ENCODE data around the gene TRPM8. TPM values are rescaled to one million over a fixed set of nuclear protein-coding genes. Genes with fewer than 3 reads are reported as not detected.

TRPM8 gene
- total and polyA plus RNA-seq, 9 donors = 0.92 TPM; not detected in 8

- no peak overlapping the region for H3K27ac ChIP-seq
- H3K9me3 ChIP-seq = no peaks in the 10 kb centered on the region
- H3K4me1 ChIP-seq (ENCODE audit: insufficient read depth) = no peaks in the 10 kb centered on the region
- no peaks in the 10 kb centered on the region for H3K27me3 ChIP-seq
- no peaks in the 10 kb centered on the region for H3K36me3 ChIP-seq
- H3K4me3 ChIP-seq = no peak overlapping the region
- DNase-seq = no peak
- 76 to 80% (median 79%) methylated on average over 12 of the region's 12 CpGs for WGBS, 3 donors
- TF ChIP-seq EP300 (IDR thresholded peaks at IDR 0.05) = no peak
- TF ChIP-seq POLR2A (IDR thresholded peaks at IDR 0.05) = no peak
- TF ChIP-seq CTCF (IDR thresholded peaks at IDR 0.05) = no peak
- intact Hi-C loops (cut with DNase I) = no loop called here
Measured at GRCh38 chr2:233940376-233941276, 23.5 kb downstream of the TRPM8 start.

DNA sequence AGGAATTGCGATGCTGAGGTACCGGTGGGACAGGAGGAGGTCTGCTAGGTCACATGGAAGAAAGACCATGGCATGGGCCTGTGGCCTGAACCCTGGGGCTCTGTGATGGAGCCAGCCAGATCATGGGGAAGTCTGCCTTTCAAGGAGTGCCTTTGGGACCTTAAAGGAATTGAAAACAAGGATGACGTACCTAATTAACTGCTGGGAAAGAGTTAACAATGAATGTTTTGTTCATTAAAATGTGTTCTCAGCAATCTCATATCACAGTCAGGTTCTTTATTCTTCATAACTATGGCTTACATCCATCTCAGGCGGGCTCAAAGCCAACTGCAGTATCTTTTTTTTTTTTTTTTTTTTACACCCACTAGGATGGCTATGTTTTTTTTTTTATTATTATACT, 25.6 kb downstream of the TRPM8 start:
- Histone ChIP-seq H3K9me3 (no peaks in the 10 kb centered on the region), H3K4me1 (ENCODE audit: insufficient read depth) (no peaks in the 10 kb centered on the region), H3K27me3 (no peaks in the 10 kb centered on the region), H3K27ac (no peak overlapping the region), H3K4me3 (no peak overlapping the region), H3K36me3 (no peaks in the 10 kb centered on the region)
- WGBS, 3 donors = 88 to 94% (median 90%) methylated on average over 4 of the region's 4 CpGs
- intact Hi-C loops (cut with DNase I) = no loop called here
- TF ChIP-seq POLR2A (IDR thresholded peaks at IDR 0.05) (no peak), EP300 (IDR thresholded peaks at IDR 0.05) (no peak)
- DNase-seq = no peak

GRCh38 chr2:233944269-233944668, 27.1 kb downstream of the TRPM8 start:
- 88 to 96% (median 96%) methylated on average over 1 of the region's 1 CpG for WGBS, 3 donors
- Histone ChIP-seq H3K9me3 (no peaks in the 10 kb centered on the region), H3K36me3 (no peaks in the 10 kb centered on the region), H3K4me1 (ENCODE audit: insufficient read depth) (no peaks in the 10 kb centered on the region), H3K27me3 (no peaks in the 10 kb centered on the region), H3K27ac (no peak overlapping the region), H3K4me3 (no peak overlapping the region)
- no peak for TF ChIP-seq EP300 (IDR thresholded peaks at IDR 0.05)
- TF ChIP-seq CTCF (IDR thresholded peaks at IDR 0.05) = no peak
- TF ChIP-seq POLR2A (IDR thresholded peaks at IDR 0.05) = no peak
- intact Hi-C loops (cut with DNase I) = no loop called here
- DNase-seq = no peak

- TF ChIP-seq EP300 (IDR thresholded peaks at IDR 0.05) (no peak), CTCF (IDR thresholded peaks at IDR 0.05) (no peak), POLR2A (IDR thresholded peaks at IDR 0.05) (no peak)
- no peak overlapping the region for H3K27ac ChIP-seq
- no peaks in the 10 kb centered on the region for H3K9me3 ChIP-seq
- 64 to 75% (median 74%) methylated on average over 1 of the region's 1 CpG for WGBS, 3 donors
- H3K4me1 ChIP-seq (ENCODE audit: insufficient read depth) = no peaks in the 10 kb centered on the region
- H3K36me3 ChIP-seq = no peaks in the 10 kb centered on the region
- no peak for DNase-seq
- H3K4me3 ChIP-seq = no peak overlapping the region
- H3K27me3 ChIP-seq = no peaks in the 10 kb centered on the region
- intact Hi-C loops (cut with DNase I) = no loop called here
Measured at GRCh38 chr2:233944722-233945121, 27.5 kb downstream of the TRPM8 start.

DNA sequence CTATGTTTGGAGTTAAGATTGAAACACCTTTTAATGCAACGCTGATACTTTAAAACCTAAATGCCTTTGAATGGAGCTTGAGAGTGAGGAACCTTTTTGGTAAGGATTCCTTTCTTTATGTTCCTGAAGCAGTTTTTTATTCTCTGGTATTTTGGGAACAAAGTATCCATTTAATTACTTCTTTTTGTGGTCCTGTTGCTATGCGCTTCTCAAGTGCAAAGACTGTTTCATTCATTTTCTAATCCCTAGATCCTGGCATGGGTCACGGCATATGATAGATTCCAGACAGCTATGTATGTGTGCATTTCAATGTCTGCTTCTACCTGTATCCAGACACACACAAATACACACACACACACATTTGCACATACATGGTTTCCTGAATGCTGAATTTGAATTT, 28.0 kb downstream of the TRPM8 start:
- H3K9me3 ChIP-seq = no peaks in the 10 kb centered on the region
- H3K4me1 ChIP-seq (ENCODE audit: insufficient read depth) = no peaks in the 10 kb centered on the region
- no peak for TF ChIP-seq POLR2A (IDR thresholded peaks at IDR 0.05)
- no peak for TF ChIP-seq EP300 (IDR thresholded peaks at IDR 0.05)
- TF ChIP-seq CTCF (IDR thresholded peaks at IDR 0.05) = no peak
- no peak overlapping the region for H3K4me3 ChIP-seq
- no peak overlapping the region for H3K27ac ChIP-seq
- no peaks in the 10 kb centered on the region for H3K36me3 ChIP-seq
- H3K27me3 ChIP-seq = no peaks in the 10 kb centered on the region
- intact Hi-C loops (cut with DNase I) = no loop called here
- DNase-seq = no peak
- 89 to 94% (median 93%) methylated on average over 3 of the region's 3 CpGs for WGBS, 3 donors

All from ovary (tissue), 9 donors.